HepG2 (cell line): ENCODE results near the gene S100A10.
A peak's percentile ranks its signal among the peaks of the same experiment; 100 is the strongest.

Source experiments
- BCL3 ChIP-seq: sonication (generic); formaldehyde crosslinking; IDR thresholded peaks from 2 replicates; pipeline ENCODE4 v1.5.1; 2020; ENCODE audit warnings: mild to moderate bottlenecking, missing genetic modification reagents, moderate library complexity
- BHLHE40 ChIP-seq: IDR thresholded peaks from 2 replicates; pipeline ENCODE4 v1.6.1; 2011; ENCODE audit warnings: low read length, improper control_type of control experiment
- GABPB1 ChIP-seq: IDR thresholded peaks from 2 replicates; pipeline ENCODE4 v1.6.1; 2016; ENCODE audit warnings: mild to moderate bottlenecking, missing genetic modification reagents, moderate library complexity, missing compliant biosample characterization
- ZBTB7A ChIP-seq: sonication (generic); formaldehyde crosslinking; IDR thresholded peaks from 2 replicates; pipeline ENCODE4 v1.8.0; 2022; ENCODE audit warnings: mild to moderate bottlenecking, missing genetic modification reagents
- ZNF460 ChIP-seq: sonication (generic); formaldehyde crosslinking; IDR thresholded peaks from 2 replicates; pipeline ENCODE4 v1.5.1; 2020; ENCODE audit warnings: missing genetic modification reagents, mild to moderate bottlenecking, borderline replicate concordance

- TF ChIP-seq ZBTB7A (0 out of 2 replicates have a peak, but pooled peaks have one; percentile 39), ZNF460 (CRISPR knock-in tag) (no peak), GABPB1 (CRISPR knock-in tag) (no peak), BHLHE40 (no peak), BCL3 (CRISPR knock-in tag) (no peak)
These were observed 450 bp downstream of the S100A10 start for GRCh38 chr1:151993084-151993733.
